DMS 273 (cell line): ENCODE results near the gene PNISR.

ENCODE experiments used
- DNase-seq: peaks from one replicate; lab custom pipeline; 2025; ENCODE audit not compliant: unreplicated experiment; lab: John Stamatoyannopoulos, UW

The PNISR gene

DNA sequence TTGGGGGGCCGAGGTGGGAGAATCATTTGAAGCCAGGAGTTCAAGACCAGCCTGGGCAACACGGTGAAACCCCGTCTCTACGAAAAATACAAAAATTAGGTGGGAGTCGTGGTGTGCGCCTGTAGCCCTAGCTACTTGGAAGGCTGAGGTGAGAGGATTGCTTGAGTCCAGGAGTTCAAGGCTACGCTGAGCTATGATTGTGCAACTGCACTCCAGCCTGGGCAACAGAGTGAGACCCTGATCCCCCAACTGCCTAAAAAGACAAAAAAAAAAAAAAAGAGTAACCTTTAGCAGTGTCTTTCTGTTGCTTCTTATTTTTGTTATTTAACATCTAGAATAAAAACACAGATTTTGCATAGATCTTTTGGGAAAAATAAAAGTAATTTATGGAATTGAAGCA, 18.0 kb downstream of the PNISR start:
- no peak for DNase-seq

DNA sequence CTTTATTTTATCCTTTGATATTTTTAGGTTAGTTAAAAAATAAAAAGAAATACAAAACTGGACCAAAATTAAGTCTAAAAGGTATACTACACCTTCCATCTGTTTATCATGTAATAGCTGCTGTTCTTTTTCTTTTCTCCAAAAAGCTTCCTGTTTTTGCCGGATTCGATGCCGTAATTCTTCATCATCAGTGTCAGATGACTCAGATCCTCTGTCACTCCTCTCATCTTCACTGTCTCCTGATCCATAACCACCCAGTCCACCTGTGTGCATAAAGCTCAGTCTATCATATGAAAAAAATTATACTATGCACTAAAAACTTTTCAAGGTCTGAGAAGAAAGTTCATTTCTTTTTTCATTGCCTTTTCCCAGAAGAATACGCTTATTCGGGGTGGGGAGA, 22.7 kb downstream of the PNISR start:
- no peak for DNase-seq

DNA sequence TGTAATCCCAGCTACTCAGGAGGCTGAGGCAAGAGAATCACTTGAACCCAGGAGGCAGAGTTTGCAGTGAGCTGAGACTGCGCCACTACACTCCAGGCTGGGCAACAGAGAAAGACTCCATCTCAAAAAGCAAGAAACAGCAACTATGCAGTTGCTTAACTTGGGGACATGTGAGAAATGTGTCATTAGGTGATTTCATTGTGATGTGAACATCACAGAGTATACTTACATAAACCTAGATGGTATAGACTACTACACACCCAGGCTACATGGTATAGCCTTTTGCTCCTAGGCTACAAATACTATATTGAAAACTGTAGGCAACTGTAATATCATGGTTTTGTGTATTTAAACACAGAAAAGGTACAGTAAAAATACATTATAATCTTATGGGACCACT, 27.8 kb downstream of the PNISR start:
- DNase-seq: no peak

DNA sequence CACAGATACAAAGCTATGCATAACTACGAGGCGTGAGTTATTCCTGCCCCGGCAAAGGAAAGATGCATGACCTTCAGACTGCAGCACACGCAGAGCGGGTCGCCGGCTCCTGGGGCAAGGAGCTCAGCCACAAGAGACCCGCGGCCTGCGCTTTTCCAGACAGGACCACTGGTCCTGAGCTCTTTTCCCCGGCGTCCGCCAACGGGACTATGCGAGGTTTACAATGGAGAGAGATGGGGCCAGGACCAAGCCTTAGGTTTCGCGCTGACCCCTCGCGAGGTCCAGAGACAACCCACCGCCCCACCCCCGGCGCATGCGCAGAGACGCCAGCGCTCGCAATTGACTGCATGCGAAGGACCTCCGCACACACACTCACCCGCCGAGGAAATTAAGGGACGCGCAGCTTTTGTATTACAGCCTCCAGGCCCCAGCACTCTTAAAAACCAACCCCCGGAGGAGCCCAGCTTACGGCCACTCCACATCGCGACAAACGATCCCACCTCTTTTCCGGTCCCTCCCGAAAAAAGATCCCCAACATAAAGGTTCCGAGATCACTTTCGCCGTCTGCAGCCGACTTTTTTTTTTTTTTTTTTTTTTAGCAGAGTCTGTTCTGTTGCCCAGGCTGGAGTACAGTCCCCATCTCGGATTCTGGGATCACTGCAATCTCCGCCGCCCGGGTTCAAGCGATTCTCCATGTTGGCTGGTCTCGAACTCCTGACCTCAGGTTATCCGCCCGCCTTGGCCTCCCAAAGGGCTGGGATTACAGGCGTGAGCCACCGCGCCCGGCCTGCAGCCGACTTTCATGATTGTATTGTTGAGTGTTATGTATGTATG, 31.2 kb downstream of the PNISR start, which contains the start of gene COQ3:
Gene COQ3 (minus strand): TSS at position 498 of the 834 bp plus-strand sequence. CDS start 16 bp downstream, at position 482.
- peak; percentile 91 for DNase-seq

DNA sequence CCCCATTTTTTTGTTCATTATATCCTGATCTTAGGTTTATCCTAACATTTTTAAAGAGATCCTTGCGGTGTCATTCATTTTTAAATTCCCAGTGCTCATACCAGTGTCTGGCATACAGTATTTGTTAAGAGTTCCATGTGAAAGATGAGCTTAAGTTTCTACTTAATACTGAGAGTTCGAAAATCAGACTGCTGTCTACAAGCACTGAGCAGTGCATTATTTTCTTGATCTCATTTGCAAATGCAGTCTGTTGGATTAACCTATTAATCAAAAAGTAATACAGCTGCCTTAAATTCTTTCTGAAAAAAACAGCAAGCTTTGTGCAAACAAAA, 31.8 kb downstream of the PNISR start:
- no peak for DNase-seq

DNA sequence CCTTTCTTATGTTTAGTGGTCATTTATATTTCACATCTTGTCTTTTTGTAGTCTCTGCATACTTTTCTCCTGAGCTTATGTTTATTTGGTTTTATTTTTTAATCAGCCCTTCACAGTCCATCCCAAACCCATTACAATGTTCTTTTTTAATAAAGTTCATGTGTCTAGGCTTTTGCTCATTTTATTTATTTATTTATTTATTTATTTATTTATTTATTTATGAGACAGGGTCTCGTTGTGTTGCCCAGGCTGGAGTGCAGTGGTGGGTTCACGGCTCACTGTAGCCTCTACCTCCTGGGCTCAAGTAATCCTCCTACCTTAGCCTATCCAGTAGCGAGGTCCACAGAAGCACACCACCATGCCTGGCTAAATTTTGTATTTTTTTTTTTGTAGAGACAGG, 34.2 kb downstream of the PNISR start:
- DNase-seq: no peak

DNA sequence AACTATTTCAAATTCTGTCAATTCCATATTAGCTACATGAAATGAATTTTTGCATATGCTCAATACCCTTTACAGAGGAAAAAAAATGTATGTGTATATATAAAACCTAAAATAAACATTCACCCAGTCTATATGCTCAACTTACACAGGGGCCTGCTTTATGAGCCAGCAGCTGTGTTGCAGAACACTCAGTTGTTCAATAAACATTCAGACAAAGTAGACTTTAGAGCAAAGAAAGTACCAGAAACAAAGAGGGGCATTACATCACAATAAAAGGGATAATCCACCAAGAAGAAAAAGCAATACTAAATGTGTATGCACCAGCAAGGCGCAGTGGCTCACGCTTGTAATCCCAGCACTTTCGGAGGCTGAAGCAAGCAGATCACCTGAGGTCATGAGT, 40.6 kb downstream of the PNISR start:
- no peak for DNase-seq

DNA sequence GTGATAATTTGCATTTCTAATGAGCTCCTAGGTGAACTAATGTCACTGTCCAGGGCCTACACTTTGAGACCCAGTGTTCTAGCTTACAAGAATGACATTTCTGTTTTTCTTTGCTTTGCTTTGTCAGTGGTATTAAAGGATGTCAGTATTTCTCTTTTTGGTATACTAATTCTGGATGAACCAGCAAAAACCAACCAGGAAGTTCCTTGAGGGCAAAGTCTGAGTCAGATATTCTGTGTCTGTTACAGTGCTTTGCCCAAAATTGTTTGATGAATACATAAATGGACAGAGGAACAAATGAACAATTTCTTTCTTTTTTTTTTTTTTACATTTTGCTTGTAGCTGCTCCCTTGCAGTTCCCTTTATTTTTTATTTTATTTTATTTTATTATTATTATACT, 46.5 kb downstream of the PNISR start:
- DNase-seq: no peak

DNA sequence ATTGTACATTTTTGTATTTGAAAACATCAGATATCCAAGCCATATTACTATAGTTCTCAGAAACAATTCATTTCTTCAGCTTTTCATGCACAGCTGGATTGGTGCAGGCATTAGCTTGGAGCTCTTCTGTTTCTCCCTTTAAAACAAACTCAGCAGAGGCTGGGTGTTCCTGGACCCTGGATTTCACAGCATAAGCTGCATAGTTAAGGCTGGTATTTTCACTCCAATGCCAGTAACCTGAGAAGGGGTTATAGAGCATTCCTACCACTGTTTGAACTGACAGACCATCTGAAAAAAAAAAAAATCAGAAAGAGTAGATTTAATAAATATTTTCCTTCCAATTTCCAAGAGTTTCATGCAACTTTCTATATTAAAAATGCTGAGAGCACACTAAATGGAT, 55.6 kb downstream of the PNISR start:
- no peak for DNase-seq

DNA sequence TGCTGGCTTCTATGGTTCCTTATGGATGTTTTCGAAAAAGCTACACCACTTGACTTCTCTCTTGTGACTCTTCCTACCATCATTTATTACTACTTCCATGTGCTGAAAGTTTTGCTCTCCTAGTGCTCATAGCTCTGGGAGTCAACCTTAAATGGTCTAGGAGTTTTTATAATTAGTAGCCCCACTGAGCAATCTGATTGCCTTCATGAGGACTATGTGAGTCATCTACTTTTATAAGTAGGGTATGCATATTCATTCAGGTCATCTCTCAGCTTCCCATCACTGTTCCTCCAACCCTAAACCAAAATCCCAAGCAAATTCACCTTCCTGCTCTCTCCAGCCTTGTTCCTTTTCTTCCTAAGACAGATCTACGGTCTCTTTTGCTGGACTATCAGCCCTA, 58.3 kb downstream of the PNISR start:
- no peak for DNase-seq

DNA sequence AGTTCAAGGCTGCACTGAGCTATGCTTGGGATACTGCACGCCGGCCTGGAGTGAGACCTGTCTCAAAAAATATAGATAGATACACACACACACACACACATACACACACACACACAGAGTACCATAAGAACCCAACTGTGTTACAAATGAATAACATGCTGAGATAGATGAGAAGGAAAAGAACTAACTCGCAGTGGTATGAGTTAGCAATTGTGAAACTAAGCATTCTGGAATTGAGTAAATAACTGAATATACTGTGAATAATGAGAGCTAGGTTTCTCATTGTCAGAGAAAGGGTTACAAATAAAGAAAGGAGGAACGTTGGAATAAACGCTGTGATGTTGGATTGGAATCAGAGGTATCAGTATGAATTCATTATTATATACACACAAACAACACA, 61.1 kb downstream of the PNISR start:
- DNase-seq: no peak

DNA sequence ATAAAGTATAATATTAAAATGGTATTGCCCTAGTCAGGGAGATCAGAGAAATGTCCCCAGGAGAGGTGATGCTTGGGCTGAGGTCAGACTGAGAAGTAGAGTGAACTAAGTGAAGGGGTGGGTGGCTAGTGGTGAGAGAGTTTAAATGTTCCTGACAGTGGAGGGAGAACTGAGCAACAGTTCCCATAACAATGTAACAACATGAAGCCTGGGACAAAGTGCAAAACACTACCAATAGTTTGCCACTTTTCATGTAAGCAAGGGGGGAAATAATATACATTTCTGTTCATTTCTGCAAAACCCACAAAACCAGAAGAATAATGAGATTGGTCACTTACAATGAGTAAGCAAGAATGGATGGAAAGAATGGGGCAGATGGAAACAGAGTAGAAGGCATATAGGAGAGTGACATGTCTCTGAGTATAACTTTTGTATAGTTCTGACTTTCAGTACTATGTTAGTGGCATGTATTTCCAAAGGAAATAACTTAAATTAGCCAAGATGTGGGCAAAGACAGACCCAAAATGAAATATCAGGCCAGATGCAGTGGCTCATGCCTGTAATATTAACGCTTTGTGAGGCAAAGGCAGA, 62.3 kb downstream of the PNISR start:
- DNase-seq: no peak

DNA sequence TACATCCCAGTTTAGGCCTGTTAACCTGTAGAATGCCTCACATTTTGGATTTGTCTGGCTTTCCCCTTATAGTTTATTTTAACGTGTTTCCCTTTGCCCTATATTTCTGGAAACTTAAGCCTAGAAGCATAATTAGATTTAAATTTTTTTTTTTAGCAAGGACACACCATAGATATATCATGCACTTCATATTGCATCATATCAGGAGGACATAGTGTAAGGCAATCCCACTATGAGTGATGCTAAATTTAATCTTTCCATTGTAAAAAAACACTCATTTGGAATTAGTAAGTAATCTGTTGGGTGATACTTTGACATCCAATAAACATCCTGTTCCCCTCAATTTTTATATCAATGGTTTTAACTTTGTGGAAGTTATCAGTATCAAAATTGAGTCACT, 65.3 kb downstream of the PNISR start:
- no peak for DNase-seq

DNA sequence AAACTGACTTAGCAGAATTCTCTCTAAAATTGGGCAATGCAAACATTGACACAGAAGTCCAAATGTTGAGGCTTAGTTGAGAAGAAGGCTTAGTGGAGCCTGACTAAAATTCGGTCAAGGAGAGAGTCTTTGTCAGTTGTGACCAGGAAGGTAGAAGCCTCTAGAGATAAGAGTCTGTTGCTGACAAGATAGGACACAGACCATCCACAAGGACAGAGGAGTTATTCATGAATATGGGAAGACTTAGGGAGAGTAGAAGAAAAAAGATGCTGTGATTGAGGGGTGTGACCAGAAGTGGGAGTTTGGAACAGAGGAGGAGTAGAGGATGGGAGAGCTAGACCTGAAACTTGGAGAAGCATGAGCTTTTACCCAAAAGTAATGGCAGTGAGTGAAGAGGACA, 68.5 kb downstream of the PNISR start:
- DNase-seq: no peak

DNA sequence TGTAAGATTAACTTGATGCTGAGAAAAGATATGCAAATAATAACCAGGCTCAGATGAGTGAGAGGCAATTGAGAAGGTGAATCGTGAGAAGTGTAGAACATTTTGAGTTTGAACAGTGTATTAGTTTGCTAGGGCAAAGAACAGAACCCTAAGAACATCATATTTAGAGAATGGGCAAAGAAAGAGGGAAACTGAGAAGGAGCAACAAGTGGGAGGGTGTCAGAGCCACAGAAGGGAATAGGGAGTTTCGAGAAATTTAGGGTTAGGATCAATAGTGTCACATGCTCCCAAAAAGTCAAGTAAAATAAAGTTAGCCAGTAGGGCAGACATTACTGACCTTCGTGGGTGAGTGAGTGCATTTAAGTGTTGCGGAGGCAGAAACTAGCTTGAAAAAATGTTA, 70.1 kb downstream of the PNISR start:
- no peak for DNase-seq

DNA sequence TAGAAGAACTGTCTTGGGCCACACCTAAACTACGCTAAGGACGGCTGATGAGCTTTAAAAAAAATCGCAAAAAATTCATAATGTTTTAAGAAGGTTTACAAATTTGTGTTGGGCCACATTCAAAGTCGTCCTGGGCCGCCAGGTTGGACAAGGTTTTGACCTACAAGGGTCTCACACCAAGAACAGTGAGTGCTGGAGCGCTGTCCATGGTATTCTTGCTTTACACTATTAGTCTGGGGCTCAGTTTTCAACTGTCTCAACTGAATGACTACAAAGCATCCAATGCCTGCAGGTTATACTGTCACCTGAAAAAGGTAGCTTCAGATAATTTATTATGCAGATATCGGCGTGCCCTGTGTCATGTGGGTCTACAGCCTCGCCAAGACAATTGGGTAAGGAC, 72.0 kb downstream of the PNISR start:
- no peak for DNase-seq

DNA sequence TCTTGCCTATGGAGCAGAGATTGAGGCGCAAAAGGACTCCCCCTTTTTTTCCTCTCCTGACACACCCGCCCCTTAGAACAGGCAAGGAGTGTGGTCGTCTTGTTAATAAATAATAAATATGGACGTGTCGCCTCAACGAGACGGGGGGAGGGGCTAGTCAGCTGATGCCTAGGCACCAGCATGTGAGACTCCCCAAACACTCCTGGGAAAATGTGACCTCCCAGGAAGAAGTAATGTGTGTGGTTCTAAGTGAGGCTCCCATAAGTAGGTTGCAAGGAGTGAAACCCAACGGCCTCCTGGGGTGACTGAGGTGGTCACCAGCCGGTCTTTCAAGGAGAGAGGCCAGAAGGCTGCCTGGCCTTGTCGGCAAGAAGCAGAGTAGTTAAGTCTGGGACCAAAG, 74.5 kb downstream of the PNISR start:
- peak; percentile 28 for DNase-seq

DNA sequence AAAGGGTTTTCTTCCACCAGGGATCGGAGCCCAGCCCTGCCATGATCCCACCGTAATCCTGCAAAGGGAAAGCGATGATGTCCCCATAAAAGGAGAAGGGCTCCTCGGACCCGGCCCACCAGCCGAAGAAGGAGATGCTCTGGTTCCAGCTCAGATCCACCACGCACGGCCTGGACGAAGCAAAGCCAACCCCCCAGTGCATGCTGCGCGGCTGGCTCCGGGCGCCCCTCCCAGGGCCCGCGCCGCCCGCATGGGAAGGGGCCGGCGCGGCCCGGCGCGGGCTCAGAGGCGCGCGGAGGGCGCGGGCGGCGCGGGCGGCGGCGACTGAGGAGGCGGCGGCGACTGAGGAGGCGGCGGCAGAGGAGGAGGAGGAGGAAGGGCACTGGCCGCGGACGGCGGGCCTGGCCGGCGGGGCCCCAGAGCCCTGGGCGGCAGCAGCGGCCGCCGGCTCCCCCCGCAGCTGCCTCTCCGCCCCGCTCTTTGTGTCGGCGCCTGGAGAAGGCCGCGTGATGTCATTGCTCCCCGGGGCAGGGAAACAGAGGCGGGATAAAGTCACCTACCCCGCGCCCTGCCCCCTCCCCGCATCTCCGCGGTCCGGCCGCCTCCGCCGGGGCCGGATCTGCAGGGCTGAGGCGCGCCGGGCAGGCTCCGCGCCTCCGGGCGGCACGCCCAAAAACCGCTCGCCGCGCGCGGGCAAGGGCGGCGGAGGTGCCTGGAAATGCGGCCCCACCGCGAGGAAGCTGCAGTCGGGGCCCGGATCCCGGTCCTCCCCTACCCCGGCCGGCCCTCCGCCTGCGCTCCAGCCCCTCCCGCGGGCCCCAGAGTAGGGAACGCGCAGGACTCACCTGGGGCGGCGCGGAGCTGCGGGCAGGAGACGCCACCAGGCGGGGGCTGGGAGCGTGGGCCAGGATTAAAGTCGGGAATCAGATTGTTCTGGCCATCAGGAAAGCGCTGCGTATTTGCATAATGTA, 75.7 kb downstream of the PNISR start, which contains the start of gene FAXC:
Gene FAXC (minus strand): TSS at position 504 of the 971 bp plus-strand sequence. CDS start 302 bp downstream, at position 202.
- DNase-seq: peak; percentile 84

DNA sequence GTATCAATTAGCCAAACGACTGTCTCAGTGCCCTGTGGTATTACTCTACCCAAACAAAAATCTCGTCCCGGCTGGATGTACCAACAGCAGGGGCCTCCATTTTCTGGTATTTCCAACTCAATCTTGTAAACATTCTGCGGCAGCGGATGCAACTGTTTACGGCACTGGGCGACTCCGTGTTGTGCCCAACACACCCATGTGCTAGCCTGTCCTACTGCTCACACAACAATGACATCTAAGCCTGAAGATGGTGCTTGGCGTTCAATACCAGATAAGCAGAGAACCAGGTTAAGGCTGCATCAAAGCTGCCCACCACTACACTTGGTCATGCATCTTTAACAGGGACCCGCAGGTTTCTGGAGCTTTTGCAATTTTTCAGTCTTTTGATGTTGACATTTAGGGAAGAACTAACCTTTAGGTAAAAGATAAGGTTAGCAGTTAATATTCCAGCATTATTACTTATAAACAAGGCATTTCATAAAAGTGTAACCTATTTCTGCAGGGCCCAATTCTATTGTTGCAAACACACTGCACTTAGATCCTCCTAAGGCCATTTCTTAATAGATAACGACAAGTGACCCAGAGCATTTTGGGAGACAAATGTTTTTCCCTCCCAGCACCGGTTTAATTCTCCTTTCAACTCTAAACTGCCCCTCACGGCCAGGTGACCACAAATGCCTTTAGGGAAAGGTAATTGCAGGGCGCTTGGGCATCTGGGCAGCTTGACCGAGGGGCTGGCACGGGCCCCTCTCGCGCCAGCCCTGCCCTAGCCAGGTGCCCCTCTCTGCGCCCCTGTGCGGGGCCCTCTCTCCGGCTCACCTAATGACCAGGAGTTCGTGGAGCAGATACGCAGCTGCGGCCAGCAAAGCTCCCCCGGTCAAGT, 76.6 kb downstream of the PNISR start:
- DNase-seq: peak; percentile 45
